HG02943 (cell line): Measurements from ENCODE around the gene TRPM2.

ENCODE experiments used
- ATAC-seq: cut with Tn5 transposase; IDR thresholded peaks from one replicate; pipeline ENCODE4 v1.9.1; 2021; ENCODE audit warnings: mild to moderate bottlenecking, low read depth, moderate library complexity; ENCODE audit not compliant: unreplicated experiment

Gene TRPM2

GRCh38 chr21:44455524-44456213 lies 102.2 kb downstream of the TRPM2 start:
- ATAC-seq, result no peak

DNA sequence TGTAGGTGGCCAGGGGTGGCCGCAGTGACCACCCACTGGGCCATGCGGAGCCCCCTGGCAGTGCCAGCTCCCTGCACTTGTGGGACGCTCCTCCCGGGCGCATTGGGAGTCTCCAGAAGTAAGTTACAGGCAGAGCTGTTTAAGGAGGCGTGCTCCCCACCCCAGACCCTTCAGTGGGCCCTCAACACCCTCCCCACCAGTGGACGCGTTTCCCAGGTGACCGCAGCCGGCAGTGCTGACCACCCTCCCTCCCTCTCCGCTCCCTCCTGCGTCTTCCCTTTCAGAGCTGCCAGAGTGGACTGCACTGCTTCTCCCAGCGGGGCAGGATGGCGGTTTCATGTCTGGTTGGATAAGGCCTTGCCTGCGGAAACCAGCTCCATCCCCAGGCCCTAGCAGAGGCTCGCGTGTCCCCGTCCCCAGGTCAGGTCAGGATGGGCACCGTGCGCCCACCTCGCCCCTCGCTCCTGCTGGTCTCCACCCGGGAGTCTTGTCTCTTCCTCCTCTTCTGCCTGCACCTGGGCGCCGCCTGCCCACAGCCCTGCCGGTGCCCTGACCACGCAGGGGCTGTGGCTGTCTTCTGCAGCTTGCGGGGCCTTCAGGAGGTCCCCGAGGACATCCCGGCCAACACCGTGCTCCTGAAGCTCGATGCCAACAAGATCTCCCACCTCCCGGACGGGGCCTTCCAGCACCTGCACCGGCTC lies 102.9 kb downstream of the TRPM2 start:
- no peak for ATAC-seq

DNA sequence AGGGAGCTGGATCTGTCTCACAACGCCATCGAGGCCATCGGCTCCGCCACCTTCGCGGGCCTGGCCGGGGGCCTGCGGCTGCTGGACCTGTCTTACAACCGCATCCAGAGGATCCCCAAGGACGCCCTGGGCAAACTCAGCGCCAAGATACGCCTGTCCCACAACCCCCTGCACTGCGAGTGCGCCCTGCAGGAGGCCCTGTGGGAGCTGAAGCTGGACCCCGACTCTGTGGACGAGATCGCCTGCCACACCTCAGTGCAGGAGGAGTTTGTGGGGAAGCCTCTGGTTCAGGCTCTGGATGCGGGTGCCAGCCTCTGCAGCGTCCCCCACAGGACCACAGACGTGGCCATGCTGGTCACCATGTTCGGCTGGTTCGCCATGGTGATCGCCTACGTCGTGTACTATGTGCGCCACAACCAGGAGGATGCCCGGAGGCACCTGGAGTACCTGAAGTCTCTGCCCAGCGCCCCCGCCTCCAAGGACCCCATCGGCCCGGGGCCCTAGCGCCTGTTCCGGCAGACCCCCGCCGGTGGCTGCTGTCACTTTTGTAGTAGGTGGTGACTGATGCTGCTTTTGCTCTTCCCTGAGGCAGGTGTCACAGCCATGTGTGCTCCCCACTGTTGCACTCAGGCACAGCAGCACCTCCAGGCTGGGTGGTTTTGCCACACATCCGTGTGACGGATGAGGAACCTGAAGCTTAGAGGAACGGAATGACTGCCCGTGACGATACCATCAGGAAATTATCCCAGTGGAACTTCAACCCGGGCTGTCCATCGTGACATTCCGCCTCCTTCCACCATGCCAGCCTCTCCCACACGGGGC lies 103.7 kb downstream of the TRPM2 start:
- no peak for ATAC-seq

DNA sequence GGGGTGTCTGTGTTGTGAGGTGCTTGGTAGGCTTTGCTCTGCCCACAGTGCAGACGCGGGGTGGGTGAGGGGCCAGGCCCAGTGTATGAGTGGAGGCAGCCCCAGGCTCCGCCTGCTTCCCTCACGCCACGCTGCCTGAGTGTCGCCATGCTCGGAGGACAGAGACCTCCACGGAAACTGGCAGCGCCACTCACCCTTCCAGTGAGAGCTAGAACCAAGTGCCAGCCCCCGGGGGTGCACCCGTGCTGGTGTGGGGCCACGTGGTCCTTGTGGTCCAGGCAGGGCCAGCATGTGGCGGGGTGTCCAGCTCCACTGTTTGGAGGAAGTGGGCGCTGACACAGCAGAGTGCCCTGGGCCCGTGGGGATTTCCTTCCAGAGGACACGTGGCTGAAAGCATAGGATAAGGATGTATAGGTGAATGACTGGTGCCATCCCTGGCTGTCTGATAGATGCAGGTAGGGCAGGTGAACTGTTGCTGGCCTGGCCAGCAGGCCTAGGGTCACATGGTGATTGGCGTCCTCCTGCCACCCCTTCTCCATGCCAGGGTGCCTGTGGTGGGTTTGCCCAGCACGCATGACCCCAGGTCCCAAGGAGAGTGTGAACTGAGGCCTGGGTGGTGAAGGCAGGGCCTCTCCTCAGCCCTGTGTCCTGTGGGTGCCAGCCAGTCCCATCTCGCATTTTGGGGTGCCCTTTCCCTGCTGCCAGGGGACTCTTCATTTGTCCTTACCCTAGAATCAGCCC lies 105.7 kb downstream of the TRPM2 start:
- no peak for ATAC-seq

- ATAC-seq, result no peak
Measured at GRCh38 chr21:44459712-44460440, 106.5 kb downstream of the TRPM2 start.

- no peak for ATAC-seq
Measured at GRCh38 chr21:44460441-44460755, 107.0 kb downstream of the TRPM2 start.

GRCh38 chr21:44461005-44461404 lies 107.6 kb downstream of the TRPM2 start:
- no peak for ATAC-seq

- ATAC-seq, result no peak
Measured at GRCh38 chr21:44461464-44462001, 108.1 kb downstream of the TRPM2 start.

- ATAC-seq, result no peak
Measured at GRCh38 chr21:44462086-44462833, 108.8 kb downstream of the TRPM2 start.

- ATAC-seq, result no peak
Measured at GRCh38 chr21:44462834-44463200, 109.4 kb downstream of the TRPM2 start.

- ATAC-seq, result no peak
Measured at GRCh38 chr21:44463724-44464123, 110.3 kb downstream of the TRPM2 start.

GRCh38 chr21:44464351-44464750 lies 110.9 kb downstream of the TRPM2 start:
- no peak for ATAC-seq

DNA sequence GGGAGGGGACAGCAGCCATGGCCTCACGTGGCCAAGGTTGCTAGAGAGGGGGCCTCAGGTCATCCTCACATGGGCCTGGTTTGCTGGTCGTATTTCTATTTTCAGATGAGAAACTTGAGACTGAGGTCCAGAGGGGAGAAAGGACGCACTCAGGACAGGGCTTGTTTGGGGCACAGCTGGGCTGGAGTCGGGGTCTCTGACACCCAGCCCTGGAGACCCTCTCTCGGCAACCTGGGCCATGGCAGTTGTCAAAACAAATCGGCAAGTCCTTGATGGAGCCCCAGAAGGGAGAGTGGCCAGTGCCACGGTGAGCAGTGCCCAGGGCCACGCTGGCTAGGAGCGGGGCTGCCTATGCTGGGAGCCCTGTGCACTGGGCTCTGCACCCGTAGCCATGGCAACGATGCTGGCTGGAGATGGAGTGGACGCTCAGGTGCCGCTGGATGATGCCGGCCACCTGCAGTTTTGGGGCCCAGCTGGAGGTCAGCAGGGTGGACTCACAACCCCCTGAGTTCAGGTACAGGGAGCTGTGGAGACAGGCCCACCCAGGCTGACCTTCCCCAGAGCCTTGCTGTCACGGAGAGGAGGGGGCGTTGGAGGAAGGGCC lies 113.0 kb downstream of the TRPM2 start:
- ATAC-seq, result no peak

DNA sequence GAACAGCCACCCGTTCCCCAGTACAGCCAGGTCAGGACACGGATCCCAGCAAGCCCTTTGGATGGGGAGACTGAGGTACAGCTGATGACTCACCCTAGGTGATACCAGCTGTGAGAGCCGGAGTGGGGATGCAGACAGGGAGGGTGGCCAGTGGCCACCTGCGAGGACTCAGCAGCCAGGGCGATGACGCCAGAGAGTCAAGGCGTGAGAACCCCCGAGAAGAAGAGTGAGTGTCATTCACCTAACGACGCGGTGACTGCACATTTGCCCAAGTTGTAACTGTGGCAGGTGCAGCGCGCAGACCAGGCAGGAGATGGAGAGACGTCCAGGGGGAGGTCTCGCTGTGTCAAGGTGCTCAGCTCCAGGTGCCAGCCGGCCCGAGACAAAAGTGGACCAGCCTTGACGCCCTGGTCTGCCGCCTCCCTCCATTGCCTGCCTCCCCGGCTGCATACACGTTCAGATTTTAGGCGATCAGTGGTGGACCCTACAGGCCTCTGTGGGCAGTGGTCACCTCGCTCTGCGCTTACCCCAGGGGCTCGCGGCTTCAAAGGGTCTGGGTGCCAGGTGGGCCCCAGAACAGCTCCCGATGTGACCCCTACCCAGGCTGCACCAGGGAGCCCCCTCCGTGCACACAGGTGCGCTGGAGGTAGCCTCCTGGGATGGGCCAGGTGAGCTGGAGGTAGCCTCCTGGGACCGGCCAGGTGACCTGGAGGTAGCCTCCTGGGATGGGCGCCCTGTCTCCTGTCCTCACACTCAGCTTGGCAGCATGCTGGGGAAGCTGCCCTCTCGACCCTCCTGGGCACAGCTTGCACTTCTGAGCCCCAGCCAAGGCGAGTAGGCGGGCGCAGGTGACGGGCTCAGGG lies 113.8 kb downstream of the TRPM2 start:
- ATAC-seq, result no peak

GRCh38 chr21:44467859-44468195 lies 114.4 kb downstream of the TRPM2 start:
- no peak for ATAC-seq

DNA sequence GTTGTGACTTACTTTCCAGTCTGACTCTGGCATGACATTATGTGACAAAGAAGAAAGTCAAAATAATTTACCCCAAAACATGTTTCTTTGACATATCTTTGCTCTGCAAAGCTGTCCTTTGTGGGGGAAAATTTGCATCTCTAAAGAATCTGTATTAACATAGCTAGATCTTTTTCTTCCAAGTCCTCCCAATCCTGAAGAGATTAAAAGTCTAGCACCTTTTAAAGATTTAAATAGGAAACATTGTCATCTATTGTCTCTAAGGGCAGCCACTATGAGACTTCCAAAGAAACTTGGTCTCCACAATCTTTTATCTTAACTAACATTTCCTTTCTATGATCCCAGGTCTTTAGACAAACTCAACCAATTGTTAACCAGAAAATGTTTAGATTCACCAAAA lies 117.9 kb downstream of the TRPM2 start:
- no peak for ATAC-seq

- no peak for ATAC-seq
Measured at GRCh38 chr21:44471996-44472395, 118.6 kb downstream of the TRPM2 start.

DNA sequence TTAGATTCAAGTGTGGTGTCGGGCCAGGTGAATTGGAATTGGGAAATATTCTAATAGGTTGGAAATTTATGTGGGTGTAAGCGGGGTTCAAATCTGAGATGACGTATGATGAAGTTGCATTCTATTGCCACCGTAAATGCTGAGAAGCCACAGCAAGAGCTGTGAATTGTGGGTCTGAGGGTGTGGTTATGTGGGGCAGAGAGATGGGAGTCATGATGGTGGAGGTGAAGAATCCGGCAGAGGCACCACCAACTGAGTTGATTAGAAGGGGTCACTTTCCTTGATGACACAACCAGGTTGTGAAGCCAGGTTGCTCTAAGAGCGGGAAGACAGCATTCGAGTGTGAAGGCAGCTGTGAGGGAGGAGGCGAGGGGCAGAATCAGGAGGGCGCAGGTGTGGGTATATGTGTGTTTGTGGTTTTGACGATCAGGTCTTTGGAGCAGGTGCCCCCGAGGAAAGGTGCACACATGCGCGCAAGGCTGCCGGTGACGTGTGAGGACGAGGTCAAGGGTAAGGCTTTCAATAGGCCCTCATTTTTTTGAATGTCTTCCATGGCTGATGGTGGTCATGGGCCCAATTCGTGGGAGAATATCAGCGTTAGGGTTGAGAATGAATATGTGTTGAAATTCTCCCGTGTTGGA lies 120.6 kb downstream of the TRPM2 start:
- no peak for ATAC-seq
